Spleen (tissue), 11 donors: ENCODE results near the gene C9orf153. TPM values are rescaled to one million over a fixed set of nuclear protein-coding genes. Genes with fewer than 3 reads are reported as not detected.
"Not testable (repeated sequence)": the region's sequence is repeated elsewhere in the genome, so short reads cannot be mapped to it uniquely, and the experiment has no call there.

Experiments used
- DNase-seq: peaks from one replicate; pipeline ENCODE4 v3.0.0-alpha.2; 2020
- H3K27ac ChIP-seq, 8 donors: fragments of 200-600 bp; sonication (generic) in 7 of 8; 1 replicate in 4 of 8; 2 replicates in 4 of 8; pipeline versions ENCODE4 v1.5.0 to v1.8.0; 2016 to 2021; ENCODE audit warnings: inconsistent platforms in 4 of 8, mild to moderate bottlenecking in 4 of 8, moderate library complexity in 1 of 8
- H3K27me3 ChIP-seq, 7 donors: fragments of 200-600 bp; sonication (generic) in 6 of 7; replicated peaks in 1 of 7; 1 replicate in 4 of 7; 2 replicates in 3 of 7; pipeline versions ENCODE4 v1.5.0 to v1.8.0; 2016 to 2021; ENCODE audit warnings: inconsistent platforms in 3 of 7, mild to moderate bottlenecking in 1 of 7
- H3K36me3 ChIP-seq, 6 donors: fragments of 200-600 bp; sonication (generic) in 5 of 6; 1 replicate in 4 of 6; 2 replicates in 2 of 6; pipeline versions ENCODE4 v1.5.0 to v1.8.0; 2016 to 2021; ENCODE audit warnings: inconsistent platforms in 2 of 6
- H3K4me1 ChIP-seq, 6 donors: fragments of 200-600 bp; sonication (generic) in 5 of 6; 1 replicate in 3 of 6; 2 replicates in 3 of 6; pipeline versions ENCODE4 v1.5.0 to v1.8.0; 2016 to 2021; ENCODE audit warnings: inconsistent platforms in 3 of 6
- H3K4me3 ChIP-seq, 8 donors: fragments of 200-600 bp; sonication (generic) in 7 of 8; 1 replicate in 4 of 8; 2 replicates in 4 of 8; pipeline versions ENCODE4 v1.5.0 to v1.8.0; 2016 to 2021; ENCODE audit warnings: inconsistent platforms in 4 of 8, mild to moderate bottlenecking in 4 of 8, moderate library complexity in 2 of 8
- H3K9me3 ChIP-seq, 8 donors: fragments of 200-600 bp; sonication (generic) in 7 of 8; 1 replicate in 4 of 8; 2 replicates in 4 of 8; pipeline versions ENCODE4 v1.5.0 to v1.8.0; 2016 to 2021; ENCODE audit warnings: inconsistent platforms in 4 of 8
- POLR2A ChIP-seq, 3 donors: fragments of 450-650 bp; IDR thresholded peaks; one replicate each; pipeline ENCODE4 v1.5.1; 2017; ENCODE audit warnings: antibody characterized with exemption in 3 of 3, mild to moderate bottlenecking in 1 of 3
- POLR2AphosphoS5 ChIP-seq, 3 donors: sonication (generic); formaldehyde crosslinking; IDR thresholded peaks; one replicate each; pipeline ENCODE4 v1.5.1; 2017; ENCODE audit warnings: antibody characterized with exemption in 3 of 3
- WGBS, 5 donors: extraction: QIAGEN DNeasy Blood & Tissue Kit in 3 of 5; methylation state at CpG; one replicate each; pipeline versions ENCODE4 v1.1.5 to v1.1.7; 2013 to 2018; 5-methylcytosine and 5-hydroxymethylcytosine counted together
- intact Hi-C: fragments of 100-400 bp; cut with DNase I; formaldehyde crosslinking; loops from one replicate; pipeline ENCODE4 v1.15.0; 2023; ENCODE audit warnings: low total_unique reads
- polyA plus RNA-seq, 3 donors: library from polyadenylated mRNA; stranded (reverse); fragments of 200-250 nt; gene quantifications; one replicate each; pipeline ENCODE4 v1.2.1, GENCODE V29; 2013
- total RNA-seq, 7 donors: library from RNA; depleted of rRNA in 3 of 7; stranded (reverse); fragments of >200 nt in 3 of 7; fragmentation: NEBNext Ultra II Directional in 4 of 7; extraction: Animal tissue kit (Norgen Biotek cat#: 25700) in 4 of 7; gene quantifications; one replicate each; pipeline versions ENCODE4 v1.1.0 to v1.2.1, GENCODE V29; 2016 to 2021
- TF ChIP-seq, protein P1 (sequence below), 11 experiments: fragments of 200-600 bp in 7 of 11; fragments of 450-650 bp in 4 of 11; sonication (generic) in 4 of 11; IDR thresholded peaks in 8 of 11; conservative IDR thresholded peaks in 3 of 11; 1 replicate in 7 of 11; 2 replicates in 4 of 11; pipeline versions ENCODE4 v1.4.0 to v1.8.0; 2016 to 2021; ENCODE audit warnings: antibody characterized with exemption in 11 of 11, inconsistent platforms in 4 of 11, mild to moderate bottlenecking in 1 of 11
- donor health status: healthy with polysubstance abuse.
- donor health status: DM: no; HTN: no; CAD: no; lungs with moderate emphysema.
- donor health status: DM: no; HTN: no; CAD: no.
- donor health status: Bipolar disorder and iron deficiency.
- donor health status: healthy.
- donor health status: DM: no; HTN: no; CAD: no.
- donor health status: DM: yes; HTN: yes; CAD: no.

Gene C9orf153
- total and polyA plus RNA-seq, 10 donors: 0.13 to 1.9 (median 0.43) TPM

DNA sequence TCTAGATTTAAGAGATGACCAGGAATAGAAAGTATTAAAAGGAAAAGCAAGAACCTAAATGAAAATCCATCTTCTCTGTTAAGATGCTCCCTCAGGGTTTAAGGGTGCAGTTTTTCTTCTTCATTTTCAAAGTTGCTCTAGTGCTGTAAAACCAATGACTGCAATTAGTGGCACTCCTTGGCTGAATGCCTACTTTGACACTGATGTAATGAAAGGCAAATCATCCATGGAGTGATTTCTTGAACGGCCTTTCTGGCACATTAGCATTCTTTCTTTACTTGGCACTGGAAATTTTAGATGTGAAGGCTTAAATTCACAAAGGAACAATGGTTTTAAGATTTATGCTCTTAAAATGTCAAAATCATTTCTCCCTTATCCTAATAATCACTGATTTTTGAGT lies 42.2 kb upstream of the C9orf153 start:
- TF ChIP-seq POLR2A (IDR thresholded peaks at IDR 0.05) (no peak), POLR2AphosphoS5 (IDR thresholded peaks at IDR 0.05) (no peak)
- TF ChIP-seq, protein P1, sequence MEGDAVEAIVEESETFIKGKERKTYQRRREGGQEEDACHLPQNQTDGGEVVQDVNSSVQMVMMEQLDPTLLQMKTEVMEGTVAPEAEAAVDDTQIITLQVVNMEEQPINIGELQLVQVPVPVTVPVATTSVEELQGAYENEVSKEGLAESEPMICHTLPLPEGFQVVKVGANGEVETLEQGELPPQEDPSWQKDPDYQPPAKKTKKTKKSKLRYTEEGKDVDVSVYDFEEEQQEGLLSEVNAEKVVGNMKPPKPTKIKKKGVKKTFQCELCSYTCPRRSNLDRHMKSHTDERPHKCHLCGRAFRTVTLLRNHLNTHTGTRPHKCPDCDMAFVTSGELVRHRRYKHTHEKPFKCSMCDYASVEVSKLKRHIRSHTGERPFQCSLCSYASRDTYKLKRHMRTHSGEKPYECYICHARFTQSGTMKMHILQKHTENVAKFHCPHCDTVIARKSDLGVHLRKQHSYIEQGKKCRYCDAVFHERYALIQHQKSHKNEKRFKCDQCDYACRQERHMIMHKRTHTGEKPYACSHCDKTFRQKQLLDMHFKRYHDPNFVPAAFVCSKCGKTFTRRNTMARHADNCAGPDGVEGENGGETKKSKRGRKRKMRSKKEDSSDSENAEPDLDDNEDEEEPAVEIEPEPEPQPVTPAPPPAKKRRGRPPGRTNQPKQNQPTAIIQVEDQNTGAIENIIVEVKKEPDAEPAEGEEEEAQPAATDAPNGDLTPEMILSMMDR (IDR thresholded peaks at IDR 0.05 in 8 of 11, conservative IDR thresholded peaks at IDR 0.05 in 3 of 11): no peak
- H3K36me3 ChIP-seq: peaks cover 0 to 100% (median 93%) of the 10 kb centered on the region in 6 donors
- H3K27ac ChIP-seq: no peak overlapping the region
- H3K4me1 ChIP-seq: peaks cover 0 to 8% (median 0%) of the 10 kb centered on the region in 6 donors
- intact Hi-C loops: no loop called here
- DNase-seq: no peak
- no peaks in the 10 kb centered on the region for H3K27me3 ChIP-seq
- WGBS, 5 donors: 81 to 93% (median 90%) methylated on average over 1 of the region's 1 CpG
- no peaks in the 10 kb centered on the region for H3K9me3 ChIP-seq
- no peak overlapping the region for H3K4me3 ChIP-seq

DNA sequence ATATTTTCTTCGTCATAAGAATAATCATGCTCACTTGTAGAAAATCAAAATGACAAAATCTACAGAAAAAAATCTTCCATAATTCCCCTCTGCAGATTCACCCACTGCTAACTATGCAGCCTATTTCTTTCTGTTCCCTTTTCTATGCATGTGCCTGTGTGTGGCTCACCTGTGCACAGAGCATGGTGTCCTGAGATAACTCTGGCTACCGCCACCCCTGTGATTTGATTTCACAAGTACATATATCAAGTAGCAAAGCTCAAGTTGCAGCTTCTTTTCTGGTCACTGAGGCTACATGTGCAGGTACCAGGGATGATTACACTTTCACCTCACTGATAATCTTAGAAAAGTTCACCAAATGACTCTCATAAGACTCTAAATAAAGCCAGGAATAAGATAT lies 41.2 kb upstream of the C9orf153 start:
- H3K9me3 ChIP-seq: no peaks in the 10 kb centered on the region
- intact Hi-C loops: no loop called here
- TF ChIP-seq, protein P1 (IDR thresholded peaks at IDR 0.05 in 8 of 11, conservative IDR thresholded peaks at IDR 0.05 in 3 of 11): no peak
- TF ChIP-seq POLR2A (IDR thresholded peaks at IDR 0.05) (no peak), POLR2AphosphoS5 (IDR thresholded peaks at IDR 0.05) (no peak)
- no peak overlapping the region for H3K27ac ChIP-seq
- H3K27me3 ChIP-seq: no peaks in the 10 kb centered on the region
- DNase-seq: no peak
- H3K4me3 ChIP-seq: no peak overlapping the region
- H3K4me1 ChIP-seq: peaks cover 0 to 8% (median 0%) of the 10 kb centered on the region in 6 donors
- peaks cover 0 to 100% (median 93%) of the 10 kb centered on the region in 6 donors for H3K36me3 ChIP-seq
- 81 to 95% (median 92%) methylated on average over 2 of the region's 2 CpGs for WGBS, 5 donors

DNA sequence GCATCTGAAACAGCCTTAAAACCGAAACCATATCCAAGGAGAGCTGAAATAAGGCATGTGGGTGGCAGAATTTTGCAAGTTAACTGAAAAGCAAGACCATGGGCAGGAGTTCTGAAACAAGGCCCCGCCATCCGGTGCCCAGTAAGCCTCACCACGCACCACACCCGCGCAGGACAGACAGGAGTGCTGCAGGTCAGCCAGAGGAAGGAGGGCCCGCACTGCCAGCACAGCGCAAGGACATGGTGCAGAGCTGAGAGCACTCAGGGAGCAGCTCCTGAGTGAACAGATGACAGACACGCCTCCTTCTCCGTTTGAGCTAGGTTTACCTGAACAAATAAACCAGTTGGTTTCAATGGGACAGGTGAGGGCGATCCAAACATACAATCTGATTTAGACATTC lies 39.4 kb upstream of the C9orf153 start:
- DNase-seq: no peak
- intact Hi-C loops: loop anchor here (10.0 kb wide), 1 partner anchor 46 kb away; no protein-coding TSS in a partner anchor

DNA sequence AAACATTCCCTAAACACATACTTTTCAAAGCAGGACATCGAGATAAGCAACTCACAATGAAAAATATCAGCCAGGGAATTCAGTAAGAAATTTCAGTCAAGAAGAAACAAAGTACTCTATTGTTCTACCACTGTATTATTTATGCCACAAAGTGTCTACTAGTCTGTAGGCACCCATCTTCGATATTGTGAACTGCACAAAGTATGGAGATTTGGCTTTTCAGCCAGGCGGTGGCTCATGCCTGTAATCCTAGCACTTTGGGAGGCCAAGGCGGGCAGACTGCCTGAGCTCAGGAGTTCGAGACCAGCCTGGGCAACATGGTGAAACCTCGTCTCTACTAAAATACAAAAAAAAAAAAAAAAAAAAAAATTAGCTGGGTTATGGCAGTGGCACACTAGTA lies 30.9 kb upstream of the C9orf153 start:
- DNase-seq, H3K27me3 ChIP-seq, H3K27ac ChIP-seq, H3K4me1 ChIP-seq, H3K9me3 ChIP-seq, H3K4me3 ChIP-seq: not testable (repeated sequence)
- H3K36me3 ChIP-seq: peaks cover 0 to 82% (median 20%) of the 10 kb centered on the region in 6 donors
- WGBS, 5 donors: 95 to 99% (median 97%) methylated on average over 6 of the region's 6 CpGs
- intact Hi-C loops: loop anchor here (10.0 kb wide), 1 partner anchor 54 kb away; no protein-coding TSS in a partner anchor

More for the DNA sequence above, 39.4 kb upstream of the C9orf153 start:
- H3K9me3 ChIP-seq: no peaks in the 10 kb centered on the region
- no peaks in the 10 kb centered on the region for H3K27me3 ChIP-seq
- peaks cover 0 to 8% (median 0%) of the 10 kb centered on the region in 6 donors for H3K4me1 ChIP-seq
- no peak overlapping the region for H3K4me3 ChIP-seq
- TF ChIP-seq, protein P1 (IDR thresholded peaks at IDR 0.05 in 8 of 11, conservative IDR thresholded peaks at IDR 0.05 in 3 of 11): no peak
- TF ChIP-seq POLR2AphosphoS5 (IDR thresholded peaks at IDR 0.05) (peak in 1 of 3 donors; percentile 51), POLR2A (IDR thresholded peaks at IDR 0.05) (no peak)
- 83 to 97% (median 86%) methylated on average over 11 of the region's 11 CpGs for WGBS, 5 donors
- peak overlapping the region in 1 of 8 donors; percentile 12 for H3K27ac ChIP-seq
- peaks cover 0 to 100% (median 80%) of the 10 kb centered on the region in 6 donors for H3K36me3 ChIP-seq
